Uterus (tissue), 4 donors: ENCODE results near the gene YBX1. TPM values are rescaled to one million over a fixed set of nuclear protein-coding genes. Genes with fewer than 3 reads are reported as not detected.

ENCODE experiments used
- DNase-seq, 2 donors: peaks; one replicate each; pipeline ENCODE4 v3.0.0-alpha.2; 2019 to 2020
- H3K27ac ChIP-seq, 2 donors: fragments of 200-600 bp; sonication (generic); 1 replicate in 1 of 2; 2 replicates in 1 of 2; pipeline ENCODE4 v1.5.1; 2016 to 2018
- H3K27me3 ChIP-seq, 2 donors: fragments of 200-600 bp; sonication (generic); one replicate each; pipeline ENCODE4 v1.5.1; 2018 to 2019; ENCODE audit warnings: control low read depth in 1 of 2
- H3K36me3 ChIP-seq, 2 donors: fragments of 200-600 bp; sonication (generic); one replicate each; pipeline ENCODE4 v1.5.1; 2019; ENCODE audit warnings: control low read depth in 1 of 2
- H3K4me1 ChIP-seq, 2 donors: fragments of 200-600 bp; sonication (generic); one replicate each; pipeline ENCODE4 v1.5.1; 2018 to 2019; ENCODE audit warnings: control low read depth in 1 of 2
- H3K4me3 ChIP-seq, 2 donors: fragments of 200-600 bp; sonication (generic); 1 replicate in 1 of 2; 2 replicates in 1 of 2; pipeline ENCODE4 v1.5.1; 2018 to 2019; ENCODE audit warnings: mild to moderate bottlenecking in 1 of 2
- H3K9me3 ChIP-seq, 2 donors: fragments of 200-600 bp; sonication (generic); one replicate each; pipeline ENCODE4 v1.5.1; 2019; ENCODE audit warnings: control low read depth in 1 of 2
- POLR2A ChIP-seq, 2 donors: fragments of 450-650 bp; IDR thresholded peaks; one replicate each; pipeline ENCODE4 v1.6.1; 2016; ENCODE audit warnings: antibody characterized with exemption in 2 of 2, mild to moderate bottlenecking in 1 of 2, moderate library complexity in 1 of 2
- intact Hi-C: fragments of 100-400 bp; cut with DNase I; formaldehyde crosslinking; loops from one replicate; pipeline ENCODE4 v1.15.1; 2023; ENCODE audit warnings: low total_unique reads
- total RNA-seq, 4 donors: library from RNA; depleted of rRNA in 3 of 4; stranded (reverse); fragments of >200 nt in 3 of 4; gene quantifications; one replicate each; pipeline versions ENCODE4 v1.1.0 to v1.2.4, GENCODE V29; 2014 to 2023
- TF ChIP-seq, protein P1 (sequence below), 4 experiments: fragments of 200-600 bp in 2 of 4; fragments of 450-650 bp in 2 of 4; sonication (generic) in 2 of 4; IDR thresholded peaks; one replicate each; pipeline ENCODE4 v1.5.1; 2016 to 2019; ENCODE audit warnings: antibody characterized with exemption in 4 of 4, mild to moderate bottlenecking in 2 of 4, moderate library complexity in 1 of 4
- donor health status: DM: yes; HTN: yes; CAD: no.

Gene YBX1
- total RNA-seq = 100 to 1,000 TPM; 282 to 387 (median 333) TPM

DNA sequence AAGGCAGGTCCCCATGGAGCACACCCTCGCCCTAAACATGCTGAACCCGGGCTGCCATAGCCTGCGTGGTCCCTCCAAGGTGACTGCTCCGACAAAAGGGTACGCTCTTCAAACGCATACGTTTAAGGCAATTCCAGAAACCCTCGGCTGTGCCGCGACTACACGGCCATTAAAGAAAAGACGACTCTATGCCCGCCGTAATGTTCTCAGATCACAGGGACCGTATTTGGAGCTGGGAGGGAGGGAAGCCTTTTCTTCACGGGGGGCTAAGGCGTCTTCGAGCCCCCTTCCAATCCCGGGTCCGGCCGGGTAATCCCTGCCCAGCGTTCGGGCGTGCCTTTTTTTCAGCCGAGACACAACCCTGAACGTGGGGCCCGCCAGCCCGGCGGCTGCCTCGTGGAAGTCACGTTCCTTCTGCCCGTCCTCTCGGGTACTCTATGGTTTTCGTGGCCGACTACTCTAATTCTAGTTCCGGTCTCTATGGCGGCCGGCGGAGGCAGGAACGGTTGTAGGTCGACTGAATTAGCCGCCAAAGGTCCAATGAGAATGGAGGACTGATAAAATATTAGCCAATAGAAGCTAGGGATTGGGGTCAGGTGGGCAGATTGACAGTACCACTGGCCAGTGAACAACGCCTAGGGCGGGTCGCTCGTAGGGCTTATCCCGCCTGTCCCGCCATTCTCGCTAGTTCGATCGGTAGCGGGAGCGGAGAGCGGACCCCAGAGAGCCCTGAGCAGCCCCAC is at the start of gene YBX1:
Gene YBX1 (plus strand): TSS at position 678 of the 743 bp plus-strand sequence. CDS start 148 bp downstream, outside the sequence.
- peak; percentile 68 to 70 for TF ChIP-seq POLR2A (IDR thresholded peaks at IDR 0.05)
- TF ChIP-seq, protein P1, sequence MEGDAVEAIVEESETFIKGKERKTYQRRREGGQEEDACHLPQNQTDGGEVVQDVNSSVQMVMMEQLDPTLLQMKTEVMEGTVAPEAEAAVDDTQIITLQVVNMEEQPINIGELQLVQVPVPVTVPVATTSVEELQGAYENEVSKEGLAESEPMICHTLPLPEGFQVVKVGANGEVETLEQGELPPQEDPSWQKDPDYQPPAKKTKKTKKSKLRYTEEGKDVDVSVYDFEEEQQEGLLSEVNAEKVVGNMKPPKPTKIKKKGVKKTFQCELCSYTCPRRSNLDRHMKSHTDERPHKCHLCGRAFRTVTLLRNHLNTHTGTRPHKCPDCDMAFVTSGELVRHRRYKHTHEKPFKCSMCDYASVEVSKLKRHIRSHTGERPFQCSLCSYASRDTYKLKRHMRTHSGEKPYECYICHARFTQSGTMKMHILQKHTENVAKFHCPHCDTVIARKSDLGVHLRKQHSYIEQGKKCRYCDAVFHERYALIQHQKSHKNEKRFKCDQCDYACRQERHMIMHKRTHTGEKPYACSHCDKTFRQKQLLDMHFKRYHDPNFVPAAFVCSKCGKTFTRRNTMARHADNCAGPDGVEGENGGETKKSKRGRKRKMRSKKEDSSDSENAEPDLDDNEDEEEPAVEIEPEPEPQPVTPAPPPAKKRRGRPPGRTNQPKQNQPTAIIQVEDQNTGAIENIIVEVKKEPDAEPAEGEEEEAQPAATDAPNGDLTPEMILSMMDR (IDR thresholded peaks at IDR 0.05) = no peak
- peak within 1 kb of the TSS; percentile 57 to 98 for H3K4me3 ChIP-seq
- H3K27me3 ChIP-seq = no peaks in the 10 kb centered on the region
- intact Hi-C loops = no loop called here
- H3K27ac ChIP-seq = peak within 1 kb of the TSS; percentile 94 to 95
- DNase-seq = peak; percentile 97
- no peaks in the 10 kb centered on the region for H3K9me3 ChIP-seq
- H3K4me1 ChIP-seq = peaks cover 10 to 22% of the 10 kb centered on the region in 2 donors
- no peaks in the 10 kb centered on the region for H3K36me3 ChIP-seq

DNA sequence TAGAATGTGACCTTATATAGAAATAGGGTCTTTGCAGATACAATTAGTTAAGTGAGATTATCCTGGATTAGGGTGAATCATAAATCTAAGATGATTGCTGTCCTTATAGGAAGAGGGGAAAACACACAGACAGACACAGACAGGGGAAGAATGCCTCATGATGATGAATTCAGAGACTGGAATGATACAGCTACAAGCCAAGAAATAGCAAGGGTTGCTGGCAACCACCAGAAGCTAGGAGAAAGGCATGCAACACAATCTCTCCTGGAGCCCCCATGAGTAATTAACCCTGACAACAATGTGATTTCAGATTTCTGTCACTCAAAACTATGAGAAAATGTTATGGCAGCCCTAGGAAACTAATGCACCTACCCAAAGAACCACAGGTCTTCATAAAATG is 43.1 kb upstream of the YBX1 start:
- no peaks in the 10 kb centered on the region for H3K9me3 ChIP-seq
- TF ChIP-seq, protein P1 (IDR thresholded peaks at IDR 0.05) = no peak
- TF ChIP-seq POLR2A (IDR thresholded peaks at IDR 0.05) = no peak
- no peaks in the 10 kb centered on the region for H3K27me3 ChIP-seq
- H3K4me1 ChIP-seq = no peaks in the 10 kb centered on the region
- H3K4me3 ChIP-seq = no peak overlapping the region
- H3K36me3 ChIP-seq = no peaks in the 10 kb centered on the region
- intact Hi-C loops = no loop called here
- no peak for DNase-seq
- H3K27ac ChIP-seq = no peak overlapping the region

DNA sequence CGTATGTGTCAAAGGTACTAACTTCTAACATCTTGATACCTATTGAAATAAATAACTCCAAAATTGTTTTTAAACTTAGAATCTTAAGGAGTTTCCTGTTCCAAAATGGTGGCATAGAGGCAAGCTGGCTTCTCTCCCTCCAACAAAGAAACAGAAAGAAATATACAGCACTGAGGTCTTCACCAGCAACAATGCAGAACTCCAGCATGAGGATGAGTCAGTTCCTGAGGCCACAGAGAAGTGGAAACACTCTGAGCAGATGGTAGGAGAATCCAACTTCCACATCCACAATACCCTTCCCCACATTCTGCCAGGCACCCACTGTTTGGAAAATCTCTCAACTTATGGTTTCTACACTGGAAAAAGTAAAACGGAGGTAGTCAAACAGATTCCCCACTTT is 36.2 kb upstream of the YBX1 start:
- Histone ChIP-seq H3K9me3 (no peaks in the 10 kb centered on the region), H3K4me1 (no peaks in the 10 kb centered on the region), H3K4me3 (no peak overlapping the region), H3K27ac (no peak overlapping the region), H3K27me3 (no peaks in the 10 kb centered on the region), H3K36me3 (no peaks in the 10 kb centered on the region)
- no peak for TF ChIP-seq POLR2A (IDR thresholded peaks at IDR 0.05)
- TF ChIP-seq, protein P1 (IDR thresholded peaks at IDR 0.05) = no peak
- no peak for DNase-seq
- intact Hi-C loops = no loop called here

DNA sequence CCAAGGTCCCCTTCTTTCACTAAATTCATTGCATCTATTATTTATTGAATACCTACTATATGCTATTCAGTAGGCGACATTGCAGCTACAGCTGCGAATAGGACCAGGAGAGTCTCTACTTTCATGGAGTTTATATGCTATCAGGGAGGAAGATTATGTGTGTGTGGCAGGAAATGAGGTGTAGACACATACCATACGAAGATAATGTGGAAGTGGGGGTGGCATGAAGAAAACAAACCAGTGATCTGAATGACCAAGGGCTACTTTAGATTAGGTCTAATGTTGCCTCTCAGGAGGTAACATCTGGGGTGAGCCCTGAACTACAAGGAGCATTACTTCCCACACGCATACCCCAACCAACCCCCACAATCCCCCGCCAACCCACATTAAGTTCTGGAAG is 25.0 kb upstream of the YBX1 start:
- intact Hi-C loops = no loop called here
- no peaks in the 10 kb centered on the region for H3K27me3 ChIP-seq
- no peaks in the 10 kb centered on the region for H3K9me3 ChIP-seq
- peak overlapping the region in 1 of 2 donors; percentile 70 for H3K27ac ChIP-seq
- H3K4me3 ChIP-seq = no peak overlapping the region
- TF ChIP-seq POLR2A (IDR thresholded peaks at IDR 0.05) = no peak
- TF ChIP-seq, protein P1 (IDR thresholded peaks at IDR 0.05) = no peak
- H3K4me1 ChIP-seq = peaks cover 0 to 5% of the 10 kb centered on the region in 2 donors
- no peak for DNase-seq
- no peaks in the 10 kb centered on the region for H3K36me3 ChIP-seq
